ENCODE results near the gene MBD2.

MBD2 gene

DNA sequence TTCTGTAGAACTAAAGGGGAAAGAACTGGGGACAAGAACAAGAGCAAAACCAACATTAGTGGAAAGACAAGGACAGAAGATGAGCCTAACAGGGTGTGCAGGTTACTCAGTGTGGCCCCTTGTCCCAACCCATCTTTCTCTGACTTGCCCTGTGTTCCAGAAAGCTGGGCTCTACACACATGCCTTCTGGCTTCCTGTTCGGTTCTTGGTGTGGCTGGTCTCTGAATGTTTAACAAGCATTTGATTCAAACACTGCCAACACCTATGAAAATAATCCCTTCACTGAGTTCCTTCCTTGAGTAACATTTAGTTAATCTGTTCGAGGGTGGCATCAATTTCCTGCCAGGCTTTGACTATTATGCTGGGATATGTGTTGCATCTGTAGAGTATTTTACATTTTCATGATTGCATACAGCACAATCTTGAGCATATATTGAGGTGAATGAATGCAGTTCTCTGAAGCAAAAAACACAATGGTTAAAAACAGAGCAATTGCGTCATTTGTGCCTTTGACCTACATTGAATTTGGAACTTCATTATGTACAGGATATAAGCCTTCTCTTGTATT, 83.3 kb downstream of the MBD2 start:
- no peak for DNase-seq

DNA sequence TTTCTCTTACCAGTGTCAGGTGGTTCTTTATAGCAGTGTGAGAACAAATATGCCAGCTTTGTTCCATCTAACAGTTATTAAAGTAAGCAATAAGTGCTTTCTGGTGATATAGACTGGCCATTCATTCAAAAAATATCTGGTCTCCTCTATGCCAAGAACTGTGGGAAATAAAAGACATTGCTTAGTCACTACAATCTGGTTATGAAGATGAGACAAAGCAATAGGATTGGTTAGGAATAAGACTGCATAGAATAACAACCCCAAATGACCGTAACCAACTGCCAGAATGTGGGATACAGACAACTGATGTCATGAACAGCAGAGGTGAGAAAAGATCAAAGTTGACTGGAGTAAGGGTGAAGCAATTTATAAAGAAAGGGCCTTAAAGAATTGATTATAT, 83.8 kb downstream of the MBD2 start:
- no peak for DNase-seq

DNA sequence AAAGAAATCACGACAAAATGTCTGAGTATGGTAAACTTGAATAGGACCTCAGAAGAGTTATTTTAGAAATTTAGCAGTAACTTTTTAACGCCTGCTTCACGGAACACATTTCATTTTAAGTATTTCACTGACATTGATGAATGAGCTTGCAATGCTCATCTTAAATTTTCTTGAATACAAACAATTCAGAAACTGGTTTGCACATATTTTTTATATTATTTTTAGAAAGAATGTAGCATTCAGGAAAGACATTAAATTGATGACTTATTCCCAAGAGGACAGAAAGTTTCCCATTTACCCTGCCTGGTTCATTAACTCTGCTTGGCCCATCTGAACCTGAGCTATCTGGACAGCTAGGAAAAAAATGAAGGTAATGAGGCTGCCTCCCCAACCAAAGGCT, 89.3 kb downstream of the MBD2 start:
- DNase-seq = no peak

DNA sequence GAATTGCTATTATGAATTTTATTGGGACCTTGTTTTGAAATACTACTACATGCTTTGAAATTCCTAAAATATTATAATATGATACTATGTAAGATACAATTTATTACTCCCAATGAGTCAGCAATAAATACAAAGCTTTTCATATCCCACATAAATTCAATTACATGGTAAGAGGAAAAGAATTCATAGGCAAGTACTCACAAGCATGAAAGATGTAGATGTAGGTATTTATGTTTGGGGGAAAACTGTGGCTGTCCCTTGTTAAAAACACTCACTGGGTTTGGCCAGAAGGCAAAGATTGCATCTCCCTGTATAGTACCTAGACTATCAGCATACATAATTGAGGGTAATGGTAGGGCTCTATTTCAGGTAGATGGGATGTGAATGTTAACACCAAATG, 90.4 kb downstream of the MBD2 start:
- no peak for DNase-seq

DNA sequence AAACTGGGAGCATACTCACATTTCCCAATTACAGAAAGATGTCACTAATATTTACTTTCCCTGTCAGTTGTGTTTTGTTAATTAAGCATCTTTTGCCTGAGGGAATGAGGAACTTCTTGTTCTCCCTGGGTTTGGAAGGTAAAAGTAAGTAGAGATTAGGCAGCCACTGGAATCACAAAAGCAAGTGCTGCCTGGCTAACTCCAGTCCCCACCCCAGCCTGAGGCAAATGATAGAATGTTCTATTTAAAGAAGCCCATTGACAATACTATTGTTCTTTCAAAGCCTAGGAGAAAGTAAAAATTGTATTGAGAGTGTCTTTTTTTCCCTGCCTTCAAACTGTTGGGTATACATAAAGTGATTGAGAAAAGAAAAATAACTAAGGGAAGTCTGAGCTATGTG, 93.8 kb downstream of the MBD2 start:
- no peak for DNase-seq

DNA sequence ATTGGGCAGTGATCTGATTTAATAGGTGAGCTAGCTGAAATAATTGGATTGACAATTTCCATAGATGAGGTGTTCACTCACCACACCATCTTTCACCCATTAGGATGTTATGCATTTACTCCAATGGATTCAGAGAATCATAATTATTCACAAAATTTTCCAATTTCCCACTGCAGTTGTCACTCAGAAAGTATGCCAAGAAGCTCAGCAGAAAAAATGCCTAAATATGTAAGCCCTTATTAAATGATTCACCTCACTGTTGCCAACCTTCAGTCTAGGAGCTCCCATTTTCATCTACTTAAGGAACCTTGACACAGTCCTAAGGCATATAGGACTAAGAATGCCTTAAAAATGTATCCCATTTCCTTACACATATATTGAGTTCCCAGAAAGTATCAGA, 94.3 kb downstream of the MBD2 start:
- no peak for DNase-seq

DNA sequence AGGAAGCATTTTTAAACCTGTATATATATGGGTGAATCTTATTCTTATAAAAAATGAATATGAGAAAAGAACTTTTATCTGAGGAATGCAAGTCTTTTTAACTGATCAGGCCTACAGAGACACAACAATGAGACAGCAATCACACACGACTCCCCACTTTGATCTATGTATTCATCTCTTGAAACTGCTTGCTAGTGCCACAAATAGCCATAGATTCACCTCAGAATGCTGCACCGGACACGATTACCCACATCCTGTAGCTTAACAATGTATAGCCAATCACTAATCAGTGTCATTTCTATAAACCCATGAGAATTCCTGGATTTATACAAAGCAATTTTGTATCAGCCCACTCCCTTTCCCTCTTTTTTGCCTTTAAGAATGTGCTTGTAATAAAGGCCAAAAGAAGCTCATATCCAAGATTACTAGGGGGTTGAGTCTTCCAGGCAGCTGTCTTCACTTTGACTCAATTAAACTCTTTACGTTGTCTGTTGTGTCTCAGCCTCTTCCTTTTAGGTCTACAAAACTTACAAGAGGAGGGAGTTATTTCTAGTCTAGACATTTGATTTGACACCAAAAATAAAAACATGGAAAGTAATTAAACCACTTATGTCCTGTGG, 94.9 kb downstream of the MBD2 start:
- DNase-seq = no peak

DNA sequence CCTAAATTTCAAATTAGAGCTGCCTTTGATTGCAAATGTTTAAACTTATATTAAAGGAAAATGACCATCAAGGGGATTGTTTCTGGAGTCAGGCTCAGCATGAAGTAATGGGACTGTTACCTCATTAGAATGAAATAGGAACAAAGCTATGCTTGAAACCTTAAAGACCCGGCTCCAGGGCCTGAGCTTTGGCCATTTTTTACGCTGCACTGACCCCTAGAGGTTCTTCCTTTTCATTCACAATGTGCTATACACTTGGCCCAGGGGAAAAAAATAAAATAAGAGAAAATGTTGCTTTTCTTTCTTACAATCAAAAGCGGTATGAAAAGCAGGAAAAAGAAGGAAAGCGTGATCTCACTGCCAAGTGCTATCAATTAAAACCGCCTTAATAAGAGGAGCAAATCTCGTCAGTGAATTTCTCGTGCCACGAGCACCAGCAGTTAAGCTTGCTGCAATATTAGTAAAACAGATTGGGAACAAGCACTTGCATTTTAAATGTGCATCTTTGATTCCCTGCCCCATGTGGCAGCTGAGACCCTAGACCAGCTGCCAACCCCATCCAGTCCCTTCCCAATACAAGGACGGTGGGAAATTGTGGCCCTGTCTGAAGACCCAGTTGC, 96.6 kb downstream of the MBD2 start:
- DNase-seq = peak; percentile 85

DNA sequence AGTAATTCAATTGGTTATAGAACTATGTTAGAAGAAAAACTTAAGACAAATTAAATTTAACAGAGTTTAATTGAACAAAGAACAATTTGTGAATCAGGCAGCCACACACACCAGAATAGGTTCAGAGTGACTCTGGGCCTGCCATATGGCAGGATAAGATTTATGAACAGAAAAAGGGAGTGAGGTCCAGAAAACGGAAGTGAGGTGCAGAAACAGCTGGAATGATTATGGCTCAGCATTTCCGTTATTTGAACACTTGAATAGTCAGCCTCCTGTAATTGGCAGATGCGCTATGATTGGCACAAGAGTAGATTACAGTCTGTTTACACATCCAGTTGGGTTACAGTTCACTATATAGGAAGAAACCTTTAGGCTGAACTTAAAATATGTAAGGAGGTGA, 99.0 kb downstream of the MBD2 start:
- no peak for DNase-seq

DNA sequence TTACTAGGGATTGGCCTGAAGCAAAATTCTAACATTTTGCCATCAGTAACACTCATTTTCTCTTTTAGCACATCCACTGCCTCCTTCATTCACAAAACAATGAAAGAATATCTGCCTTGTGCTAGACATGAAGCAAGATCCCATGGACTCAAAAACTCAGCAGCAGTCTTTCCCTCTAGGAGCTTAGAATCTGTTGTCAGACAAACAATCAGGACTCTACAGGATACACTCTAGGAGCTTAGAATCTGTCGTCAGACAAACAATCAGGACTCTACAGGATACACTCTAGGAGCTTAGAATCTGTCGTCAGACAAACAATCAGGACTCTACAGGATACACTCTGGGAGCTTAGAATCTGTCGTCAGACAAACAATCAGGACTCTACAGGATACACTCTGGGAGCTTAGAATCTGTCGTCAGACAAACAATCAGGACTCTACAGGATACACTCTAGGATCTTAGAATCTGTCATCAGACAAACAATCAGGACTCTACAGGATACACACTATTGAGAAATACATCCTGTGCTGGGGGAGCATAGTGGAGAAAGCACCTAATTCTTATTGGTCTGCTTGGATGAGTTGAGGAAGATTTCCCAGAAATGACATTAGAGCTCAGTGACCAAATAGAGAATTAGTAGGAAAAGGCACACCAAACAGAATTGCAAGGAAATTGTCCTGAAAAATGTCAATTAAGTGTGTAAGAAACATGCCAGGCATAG, 100.6 kb downstream of the MBD2 start:
- peak; percentile 26 for DNase-seq

DNA sequence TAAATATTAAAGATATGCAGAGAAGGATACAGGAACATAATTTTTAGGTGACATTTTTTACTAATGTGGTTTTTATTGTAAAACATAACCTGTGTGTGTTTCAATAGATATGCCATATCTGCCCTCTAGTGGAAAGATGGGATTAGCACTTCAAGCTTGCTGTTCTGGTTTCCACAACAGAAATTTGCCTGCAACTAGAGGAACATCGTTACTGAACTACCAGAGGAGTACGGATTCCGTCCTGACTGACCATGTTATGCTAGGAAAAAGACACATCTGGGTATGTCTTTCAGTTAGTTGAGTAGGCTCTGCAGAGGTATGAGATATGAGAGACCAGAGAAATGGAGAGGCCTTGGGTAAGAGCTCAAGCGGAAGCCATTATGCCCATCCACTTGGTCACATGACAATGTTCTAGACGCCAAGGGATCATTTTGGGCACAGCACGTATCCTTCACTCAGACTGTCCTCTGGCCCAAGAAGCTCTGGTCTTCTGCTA, 104.9 kb downstream of the MBD2 start:
- peak; percentile 91 for DNase-seq

DNA sequence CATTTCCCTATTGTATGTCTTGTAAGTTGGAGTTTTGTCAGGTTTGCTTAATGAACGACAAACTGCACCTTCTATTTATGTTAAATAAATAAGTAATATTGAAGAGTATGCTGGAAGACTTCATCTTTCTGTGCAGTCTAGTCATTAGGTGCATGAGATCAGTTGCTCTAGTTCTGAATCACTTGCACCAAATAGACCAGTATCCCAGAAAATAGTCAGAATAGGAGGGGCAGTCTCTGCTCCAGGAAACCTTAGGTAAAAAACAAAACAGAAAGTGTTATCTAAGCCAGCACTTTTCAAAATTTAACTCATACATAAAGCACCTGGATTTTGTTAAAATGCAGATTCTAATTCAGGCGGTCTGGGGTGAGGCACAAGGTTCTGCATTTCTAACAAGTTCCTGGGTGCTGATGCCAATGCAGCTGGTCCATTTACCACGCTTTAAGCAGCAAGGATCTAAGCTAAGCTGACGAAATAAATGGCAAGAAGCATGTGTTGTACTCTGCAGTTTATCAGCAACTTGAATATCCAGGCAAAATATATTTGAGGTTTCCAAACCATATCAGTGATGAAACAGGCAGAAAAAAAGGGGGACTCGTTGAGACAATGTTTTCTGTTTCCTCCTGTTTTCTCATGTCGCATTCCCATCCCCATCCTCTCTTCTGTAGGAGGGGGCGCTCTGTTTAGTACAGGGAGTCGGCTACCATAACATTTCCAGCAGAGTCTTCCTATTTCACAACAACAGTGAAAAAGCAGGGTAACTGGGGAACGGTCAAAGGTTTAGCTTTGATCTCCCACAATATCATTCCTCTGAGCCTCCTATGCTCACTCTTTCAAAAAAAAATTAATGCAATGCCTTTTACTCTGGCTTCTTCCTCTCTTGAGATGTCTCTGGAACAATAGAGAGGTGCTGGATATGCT, 106.4 kb downstream of the MBD2 start:
- DNase-seq = no peak

DNA sequence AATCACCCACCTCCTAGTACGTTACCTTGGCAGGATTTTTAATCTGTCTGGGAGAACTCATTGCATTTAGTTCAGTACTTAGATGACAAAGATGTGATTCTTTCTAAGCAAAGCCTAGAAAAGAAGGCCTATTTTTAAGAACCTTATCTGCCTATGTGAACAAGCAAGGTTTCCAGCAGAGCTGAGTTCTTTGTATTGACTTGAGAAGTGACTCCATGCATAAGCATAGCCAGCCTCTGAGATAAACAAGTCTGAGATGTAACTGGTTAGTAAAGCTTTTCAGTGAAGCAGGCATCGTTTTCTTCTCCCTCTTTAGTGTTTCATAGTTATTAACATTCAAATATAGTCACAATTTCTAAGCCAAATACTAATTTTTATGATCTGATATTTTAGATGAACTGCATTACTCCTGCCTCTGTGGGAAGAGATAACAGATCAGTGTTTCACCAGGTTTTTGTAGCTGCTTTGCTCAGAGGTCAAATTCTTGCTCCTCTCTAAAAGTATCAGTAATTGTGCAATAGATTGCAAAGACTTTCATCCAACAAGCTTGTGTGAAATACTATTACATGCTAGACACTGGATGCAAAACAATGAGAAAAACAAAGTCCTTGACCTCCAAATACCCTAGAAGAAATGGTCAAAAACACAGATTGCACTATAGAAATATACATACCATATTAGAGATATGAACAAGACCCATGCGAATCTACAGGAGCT, 107.8 kb downstream of the MBD2 start:
- DNase-seq = no peak

DNA sequence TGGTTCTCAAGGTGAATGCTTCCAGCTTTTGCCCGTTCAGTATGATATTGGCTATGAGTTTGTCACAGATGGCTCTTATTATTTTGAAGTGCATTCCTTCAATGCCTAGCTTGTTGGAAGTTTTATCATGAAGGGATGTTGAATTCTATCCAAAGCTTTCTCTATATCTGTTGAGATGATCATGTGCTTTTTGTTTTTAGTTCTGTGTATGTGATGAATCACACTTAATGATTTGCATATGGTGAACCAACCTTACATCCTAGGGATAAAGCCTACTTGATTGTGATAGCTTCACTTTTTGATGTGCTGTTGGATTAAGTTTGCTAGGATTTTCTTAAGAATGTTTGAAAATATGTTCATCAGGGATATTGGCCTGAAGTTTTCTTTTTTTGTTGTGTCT, 112.1 kb downstream of the MBD2 start:
- no peak for DNase-seq

DNA sequence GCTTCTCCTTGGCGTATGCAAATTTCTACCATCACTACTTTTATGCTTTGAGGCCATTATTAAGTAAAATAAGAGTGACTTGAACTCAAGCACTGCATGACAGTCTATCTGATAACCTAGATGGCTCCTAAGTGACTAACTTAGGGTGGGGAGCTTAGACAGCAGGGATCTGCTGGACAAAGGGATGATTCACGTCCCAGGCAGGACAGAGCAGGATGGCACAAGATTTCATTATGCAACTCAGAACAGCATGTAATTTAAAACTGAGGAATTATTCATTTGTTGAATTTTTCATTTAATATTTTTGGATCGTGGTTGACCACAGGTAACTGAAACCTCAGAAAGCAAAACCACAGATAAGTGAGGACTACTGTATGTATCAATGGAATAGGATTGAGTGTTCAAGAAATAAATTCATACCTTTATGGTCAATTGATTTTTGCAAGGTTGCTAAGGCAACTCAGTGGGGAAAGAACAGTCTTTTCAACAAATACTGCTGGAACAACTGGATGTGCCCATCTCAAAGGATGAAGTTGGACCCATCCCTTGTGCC, 115.3 kb downstream of the MBD2 start:
- no peak for DNase-seq

DNA sequence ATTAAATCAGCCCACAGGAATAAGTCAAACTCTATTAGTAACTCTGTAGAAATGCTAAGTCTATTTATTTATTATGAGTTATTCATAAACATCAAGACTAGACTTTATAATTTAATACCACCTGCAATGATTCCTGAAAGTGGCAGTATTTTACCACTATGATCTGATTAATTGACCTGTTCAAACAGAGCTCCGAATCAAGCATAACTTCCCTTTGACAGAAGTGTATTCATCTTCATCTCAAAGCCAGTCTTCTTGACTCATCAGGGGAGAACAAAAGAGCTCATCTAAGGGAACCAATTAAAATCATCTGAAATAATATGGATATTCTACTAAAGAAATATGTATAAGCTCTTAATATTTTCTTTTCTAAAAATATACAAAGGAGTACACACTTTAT, 122.3 kb downstream of the MBD2 start:
- no peak for DNase-seq
